ENCODE data around the gene FHOD3. TPM values are rescaled to one million over a fixed set of nuclear protein-coding genes. Genes with fewer than 3 reads are reported as not detected.

The FHOD3 gene
- total RNA-seq, 4 donors from 2014 or later: 3.5 to 40.0 (median 14.5) TPM

GRCh38 chr18:36516726-36517125, 219.2 kb downstream of the FHOD3 start:
- H3K27me3 ChIP-seq: no peaks in the 10 kb centered on the region
- intact Hi-C loops (cut with DNase I; ENCODE audit: low total_unique reads): no loop called here
- in situ Hi-C loops (cut with MboI; ENCODE audit: low pct_ligation_motif_present in 1 of 4, low pct_unique_long_range_greater_than_20kb in 1 of 4, low sequenced_read_pairs in 3 of 4): loop anchor here in 1 of 4 donors (10.0 kb wide), 1 partner anchor 62 kb away; no protein-coding TSS in a partner anchor
- H3K27ac ChIP-seq: no peak overlapping the region
- no peaks in the 10 kb centered on the region for H3K36me3 ChIP-seq
- no peak overlapping the region for H3K4me3 ChIP-seq
- TF ChIP-seq CTCF (IDR thresholded peaks at IDR 0.05): no peak
- H3K4me1 ChIP-seq: peaks cover 0 to 17% (median 3%) of the 10 kb centered on the region in 4 donors
- WGBS, 2 donors (ENCODE audit: low coverage in 1 of 2): 90 to 100% methylated on average over 1 to 2 of the region's 2 CpGs
- no peak for DNase-seq
- no peaks in the 10 kb centered on the region for H3K9me3 ChIP-seq

GRCh38 chr18:36518839-36519238, 221.3 kb downstream of the FHOD3 start:
- H3K4me3 ChIP-seq: no peak overlapping the region
- DNase-seq: no peak
- in situ Hi-C loops (cut with MboI; ENCODE audit: low pct_ligation_motif_present in 1 of 4, low pct_unique_long_range_greater_than_20kb in 1 of 4, low sequenced_read_pairs in 3 of 4): loop anchor here in 1 of 4 donors (10.0 kb wide), 1 partner anchor 64 kb away; no protein-coding TSS in a partner anchor
- H3K4me1 ChIP-seq: no peaks in the 10 kb centered on the region
- no peak for TF ChIP-seq EP300 (IDR thresholded peaks at IDR 0.05; ENCODE audit: low read depth)
- TF ChIP-seq CTCF (IDR thresholded peaks at IDR 0.05): no peak
- no peak for TF ChIP-seq POLR2A (IDR thresholded peaks at IDR 0.05)
- TF ChIP-seq POLR2AphosphoS5 (IDR thresholded peaks at IDR 0.05): no peak
- WGBS, 2 donors (ENCODE audit: low coverage in 1 of 2): 54 to 67% methylated on average over 1 to 3 of the region's 3 CpGs
- no peaks in the 10 kb centered on the region for H3K27me3 ChIP-seq
- H3K27ac ChIP-seq: no peak overlapping the region
- no peaks in the 10 kb centered on the region for H3K36me3 ChIP-seq
- H3K9me3 ChIP-seq: no peaks in the 10 kb centered on the region
- intact Hi-C loops (cut with DNase I; ENCODE audit: low total_unique reads): no loop called here

GRCh38 chr18:36519358-36519757, 221.8 kb downstream of the FHOD3 start:
- TF ChIP-seq EP300 (IDR thresholded peaks at IDR 0.05; ENCODE audit: low read depth) (no peak), CTCF (IDR thresholded peaks at IDR 0.05) (no peak), POLR2AphosphoS5 (IDR thresholded peaks at IDR 0.05) (no peak), POLR2A (IDR thresholded peaks at IDR 0.05) (no peak)
- intact Hi-C loops (cut with DNase I; ENCODE audit: low total_unique reads): no loop called here
- no peaks in the 10 kb centered on the region for H3K4me1 ChIP-seq
- H3K36me3 ChIP-seq: no peaks in the 10 kb centered on the region
- H3K4me3 ChIP-seq: no peak overlapping the region
- H3K27ac ChIP-seq: no peak overlapping the region
- no peaks in the 10 kb centered on the region for H3K9me3 ChIP-seq
- 67% methylated on average over 3 of the region's 3 CpGs; no CpG with 5 or more reads in 1 of the 2 donors for WGBS, 2 donors (ENCODE audit: low coverage in 1 of 2)
- no peak for DNase-seq
- no peaks in the 10 kb centered on the region for H3K27me3 ChIP-seq
- in situ Hi-C loops (cut with MboI; ENCODE audit: low pct_ligation_motif_present in 1 of 4, low pct_unique_long_range_greater_than_20kb in 1 of 4, low sequenced_read_pairs in 3 of 4): loop anchor here in 1 of 4 donors (10.0 kb wide), 1 partner anchor 65 kb away; no protein-coding TSS in a partner anchor

- TF ChIP-seq POLR2A (IDR thresholded peaks at IDR 0.05): no peak
- no peak for TF ChIP-seq EP300 (IDR thresholded peaks at IDR 0.05; ENCODE audit: low read depth)
- TF ChIP-seq CTCF (IDR thresholded peaks at IDR 0.05): no peak
- no peak for TF ChIP-seq POLR2AphosphoS5 (IDR thresholded peaks at IDR 0.05)
- no peaks in the 10 kb centered on the region for H3K27me3 ChIP-seq
- 84% methylated on average over 1 of the region's 1 CpG; no CpG with 5 or more reads in 1 of the 2 donors for WGBS, 2 donors (ENCODE audit: low coverage in 1 of 2)
- H3K27ac ChIP-seq: no peak overlapping the region
- no peaks in the 10 kb centered on the region for H3K36me3 ChIP-seq
- intact Hi-C loops (cut with DNase I; ENCODE audit: low total_unique reads): no loop called here
- H3K9me3 ChIP-seq: no peaks in the 10 kb centered on the region
- DNase-seq: no peak
- in situ Hi-C loops (cut with MboI; ENCODE audit: low pct_ligation_motif_present in 1 of 4, low pct_unique_long_range_greater_than_20kb in 1 of 4, low sequenced_read_pairs in 3 of 4): no loop called here
- no peaks in the 10 kb centered on the region for H3K4me1 ChIP-seq
- H3K4me3 ChIP-seq: no peak overlapping the region
Measured at GRCh38 chr18:36522509-36522908, 225.0 kb downstream of the FHOD3 start.
